NB4 (cell line): ENCODE measurements around the gene TSPAN16.
"Not testable (repeated sequence)": the region's sequence is repeated elsewhere in the genome, so short reads cannot be mapped to it uniquely, and the experiment has no call there.

Experiments used
- DNase-seq: peaks from one replicate; pipeline ENCODE4 v3.0.0; 2010; ENCODE audit warnings: low read depth
- H3K4me3 ChIP-seq: one replicate; pipeline ENCODE4 v1.5.1; 2011; ENCODE audit warnings: mild to moderate bottlenecking, low read depth, low read length, moderate library complexity
- CTCF ChIP-seq: IDR thresholded peaks from one replicate; pipeline ENCODE4 v1.5.1; 2012; ENCODE audit warnings: low read depth, low read length
- MAX ChIP-seq: IDR thresholded peaks from 2 replicates; pipeline ENCODE4 v1.6.1; 2011; ENCODE audit warnings: low read depth, low read length
- MYC ChIP-seq: IDR thresholded peaks from 2 replicates; pipeline ENCODE4 v1.6.1; 2011; ENCODE audit warnings: low read depth, low read length
- POLR2A ChIP-seq: IDR thresholded peaks from 2 replicates; pipeline ENCODE4 v1.6.1; 2011; ENCODE audit warnings: mild to moderate bottlenecking; ENCODE audit not compliant: insufficient read length; ENCODE audit errors: extremely low read depth

TSPAN16 gene

GRCh38 chr19:11331502-11331901, 35.5 kb downstream of the TSPAN16 start:
- DNase-seq, result no peak
- no peak for TF ChIP-seq POLR2A
- no peak for TF ChIP-seq CTCF
- no peak for TF ChIP-seq MYC
- no peak for TF ChIP-seq MAX
- H3K4me3 ChIP-seq, result no peak overlapping the region

DNA sequence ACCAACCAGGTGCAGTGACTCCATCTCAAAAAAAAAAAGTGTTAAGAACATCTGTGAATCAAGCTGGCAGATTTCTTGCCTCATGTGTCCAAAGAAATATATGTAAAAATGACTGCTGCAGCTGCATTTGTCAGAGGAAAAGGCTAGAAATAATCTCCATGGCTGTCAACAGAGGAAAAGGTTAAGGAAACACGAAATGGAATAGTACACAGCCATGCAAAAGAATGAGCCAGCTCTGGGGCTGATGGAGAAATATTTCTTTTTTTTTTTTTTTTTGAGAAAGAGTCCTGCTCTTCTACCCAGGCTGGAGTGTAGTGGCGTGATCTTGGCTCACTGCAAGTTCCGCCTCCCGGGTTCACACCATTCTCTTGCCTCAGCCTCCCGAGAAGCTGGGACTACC, 36.9 kb downstream of the TSPAN16 start:
- no peak overlapping the region for H3K4me3 ChIP-seq
- no peak for DNase-seq
- TF ChIP-seq CTCF, result no peak
- no peak for TF ChIP-seq POLR2A
- no peak for TF ChIP-seq MAX
- no peak for TF ChIP-seq MYC

DNA sequence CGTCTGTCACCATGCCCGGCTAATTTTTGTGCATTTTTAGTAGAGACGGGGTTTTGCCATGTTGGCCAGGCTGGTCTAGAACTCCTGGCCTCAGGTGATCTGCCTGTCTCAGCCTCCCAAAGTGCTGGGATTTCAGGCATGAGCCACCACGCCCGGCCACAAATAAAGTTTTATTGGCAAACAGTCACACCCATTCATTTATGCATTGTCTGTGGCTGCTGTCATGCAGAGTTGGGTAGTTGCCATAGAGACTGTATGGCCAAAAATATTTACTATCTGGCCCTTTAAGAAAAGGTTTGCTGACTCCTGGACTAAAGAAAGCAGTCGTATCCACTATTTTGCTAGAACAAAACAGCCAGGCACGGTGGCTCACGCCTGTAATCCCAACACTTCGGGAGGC, 37.9 kb downstream of the TSPAN16 start:
- H3K4me3 ChIP-seq, DNase-seq: not testable (repeated sequence)

GRCh38 chr19:11335449-11336146, 39.6 kb downstream of the TSPAN16 start:
- H3K4me3 ChIP-seq, result no peak overlapping the region
- DNase-seq, result no peak
- TF ChIP-seq MAX, result no peak
- TF ChIP-seq CTCF, result no peak
- no peak for TF ChIP-seq POLR2A
- TF ChIP-seq MYC, result no peak

DNA sequence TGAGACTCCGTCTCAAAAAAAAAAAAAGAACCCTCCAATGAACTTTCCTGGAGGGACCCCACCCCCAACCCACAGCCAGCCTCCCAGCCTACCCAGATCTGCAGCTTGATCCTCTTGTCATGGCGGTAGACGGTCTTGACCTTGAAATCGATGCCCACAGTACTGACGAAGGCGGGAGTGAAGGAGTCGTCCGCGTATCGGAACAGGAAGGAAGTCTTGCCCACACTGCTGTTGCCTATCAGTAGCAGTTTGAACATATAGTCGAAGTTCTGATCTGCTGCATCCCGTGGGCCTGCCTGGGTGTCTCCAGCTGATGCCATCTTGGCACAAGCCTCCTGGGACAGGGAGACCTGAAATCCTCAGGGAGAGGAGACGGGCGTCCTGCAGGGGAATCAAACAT, 41.1 kb downstream of the TSPAN16 start:
- DNase-seq, result peak; percentile 56
- TF ChIP-seq MAX, result no peak
- no peak for TF ChIP-seq POLR2A
- no peak for TF ChIP-seq MYC
- TF ChIP-seq CTCF, result no peak
- H3K4me3 ChIP-seq, result no peak overlapping the region

DNA sequence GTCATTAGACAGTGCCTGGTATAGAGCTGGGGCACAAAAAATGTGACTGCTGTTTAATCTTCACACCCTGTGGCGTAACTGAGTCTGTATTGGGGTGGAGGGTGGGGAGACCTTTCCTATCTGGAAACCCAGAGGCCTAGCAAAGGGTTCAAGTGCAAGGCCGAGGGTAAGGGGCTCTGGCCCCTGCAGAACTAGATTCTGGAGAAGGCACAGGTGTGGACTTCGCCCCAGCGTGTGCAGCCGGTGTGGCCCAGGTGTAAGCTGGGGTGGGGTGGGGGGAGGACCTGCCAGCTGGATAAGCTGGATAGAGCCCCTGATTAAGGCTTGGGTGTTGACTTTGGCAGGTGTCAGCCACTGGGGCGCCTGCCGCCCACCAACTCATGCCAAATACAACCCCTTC, 42.2 kb downstream of the TSPAN16 start:
- TF ChIP-seq MAX (no peak), POLR2A (no peak), MYC (no peak), CTCF (no peak)
- DNase-seq, result no peak
- H3K4me3 ChIP-seq, result peak overlapping the region; percentile 46
